ENCODE measurements around the gene SPDYE5. TPM values are rescaled to one million over a fixed set of nuclear protein-coding genes. Genes with fewer than 3 reads are reported as not detected.
A peak's percentile ranks its signal among the peaks of the same experiment; 100 is the strongest.

Gene SPDYE5
- polyA plus RNA-seq, 3 donors: 0.20 TPM; not detected in 2

GRCh38 chr7:75536940-75537538 is 44.9 kb downstream of the SPDYE5 start:
- Histone ChIP-seq H3K27ac (ENCODE audit: low read depth in 1 of 2, low read length in 2 of 2) (peak overlapping the region in 1 of 2 donors; percentile 89), H3K36me3 (replicated peaks in 1 of 2; ENCODE audit: control insufficient read depth in 1 of 2, insufficient read depth in 2 of 2, low read length in 2 of 2) (peaks cover 43 to 61% of the 10 kb centered on the region in 2 donors), H3K4me1 (ENCODE audit: control insufficient read depth in 1 of 2, insufficient read depth in 2 of 2, low read length in 2 of 2) (peaks cover 13 to 14% of the 10 kb centered on the region in 2 donors), H3K27me3 (ENCODE audit: control insufficient read depth in 2 of 2, insufficient read depth in 2 of 2, low read length in 2 of 2) (no peaks in the 10 kb centered on the region), H3K4me2 (replicated peaks; ENCODE audit: extremely low read depth, low read length, poor library complexity, severe bottlenecking) (no peak overlapping the region), H3K9ac (ENCODE audit: insufficient read depth, low read length, poor library complexity, severe bottlenecking) (no peak overlapping the region), H3K9me3 (replicated peaks in 1 of 2; ENCODE audit: control insufficient read depth in 1 of 2, insufficient read depth in 1 of 2, low read length in 2 of 2) (no peaks in the 10 kb centered on the region), H3K4me3 (replicated peaks in 1 of 3; ENCODE audit: low read depth in 2 of 3, low read length in 3 of 3) (no peak overlapping the region), H4K20me1 (ENCODE audit: insufficient read depth, low read length) (no peaks in the 10 kb centered on the region), H2AFZ (ENCODE audit: insufficient read depth, low read depth, low read length, poor library complexity, severe bottlenecking) (no peak overlapping the region), H3K79me2 (ENCODE audit: insufficient read depth, low read length) (no peaks in the 10 kb centered on the region)
- peak overlapping the region in 4 of 7 donors; percentile 15 to 95 (median 29) for H3K27ac Mint-ChIP-seq
- peaks cover 0 to 2% (median 0%) of the 10 kb centered on the region in 7 donors for H3K9me3 Mint-ChIP-seq
- no peak for DNase-seq
- WGBS (ENCODE audit: insufficient coverage): over 99% methylated on average over 16 of the region's 18 CpGs
- TF ChIP-seq CTCF (IDR thresholded peaks at IDR 0.05): no peak
- H3K4me1 Mint-ChIP-seq: peaks cover 18% of the 10 kb centered on the region
- H3K4me3 Mint-ChIP-seq: no peak overlapping the region
- peaks cover 45 to 65% of the 10 kb centered on the region in 2 donors for H3K36me3 Mint-ChIP-seq
- intact Hi-C loops (cut with micrococcal nuclease): no loop called here
- H3K27me3 Mint-ChIP-seq (ENCODE audit: low read depth in 3 of 3): peaks cover 0 to 3% (median 0%) of the 10 kb centered on the region in 3 donors

DNA sequence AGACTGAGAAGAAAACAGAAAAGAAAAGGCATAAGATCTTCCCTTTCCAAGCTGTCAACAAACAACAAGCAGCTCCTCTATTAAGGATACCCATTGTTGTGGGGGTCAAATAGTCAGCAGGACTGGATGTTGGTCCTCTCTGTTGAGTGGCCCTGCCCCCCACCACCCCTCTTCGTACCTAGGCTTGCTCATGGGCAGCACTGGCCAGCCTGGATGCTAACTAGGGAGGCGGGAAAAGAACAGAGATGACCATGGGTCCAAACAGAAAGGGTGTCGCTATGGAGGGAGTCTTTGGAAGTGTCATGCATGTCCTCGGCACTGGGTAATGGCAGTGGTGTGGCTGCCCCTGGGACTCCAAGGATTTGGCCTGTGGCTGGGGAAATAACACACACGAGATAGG is 45.6 kb downstream of the SPDYE5 start:
- DNase-seq: no peak
- intact Hi-C loops (cut with micrococcal nuclease): no loop called here

More for the DNA sequence above, 45.6 kb downstream of the SPDYE5 start:
- H3K4me3 ChIP-seq (replicated peaks in 1 of 3; ENCODE audit: low read depth in 2 of 3, low read length in 3 of 3): no peak overlapping the region
- H3K4me2 ChIP-seq (replicated peaks; ENCODE audit: extremely low read depth, low read length, poor library complexity, severe bottlenecking): no peak overlapping the region
- H3K4me1 ChIP-seq (ENCODE audit: control insufficient read depth in 1 of 2, insufficient read depth in 2 of 2, low read length in 2 of 2): peaks cover 13 to 14% of the 10 kb centered on the region in 2 donors
- H3K27ac Mint-ChIP-seq: peak overlapping the region in 3 of 7 donors; percentile 16 to 80 (median 19)
- WGBS (ENCODE audit: insufficient coverage): 95% methylated on average over 3 of the region's 5 CpGs
- H3K4me1 Mint-ChIP-seq: peaks cover 18% of the 10 kb centered on the region
- H2AFZ ChIP-seq (ENCODE audit: insufficient read depth, low read depth, low read length, poor library complexity, severe bottlenecking): no peak overlapping the region
- peaks cover 0 to 3% (median 1%) of the 10 kb centered on the region in 3 donors for H3K27me3 Mint-ChIP-seq (ENCODE audit: low read depth in 3 of 3)
- H3K27me3 ChIP-seq (ENCODE audit: control insufficient read depth in 2 of 2, insufficient read depth in 2 of 2, low read length in 2 of 2): no peaks in the 10 kb centered on the region
- H3K36me3 Mint-ChIP-seq: peaks cover 45 to 72% of the 10 kb centered on the region in 2 donors
- H3K9me3 ChIP-seq (replicated peaks in 1 of 2; ENCODE audit: control insufficient read depth in 1 of 2, insufficient read depth in 1 of 2, low read length in 2 of 2): no peaks in the 10 kb centered on the region
- H4K20me1 ChIP-seq (ENCODE audit: insufficient read depth, low read length): no peaks in the 10 kb centered on the region
- no peak overlapping the region for H3K9ac ChIP-seq (ENCODE audit: insufficient read depth, low read length, poor library complexity, severe bottlenecking)
- TF ChIP-seq CTCF (IDR thresholded peaks at IDR 0.05): no peak
- no peak overlapping the region for H3K4me3 Mint-ChIP-seq
- H3K79me2 ChIP-seq (ENCODE audit: insufficient read depth, low read length): no peaks in the 10 kb centered on the region
- peaks cover 0 to 2% (median 0%) of the 10 kb centered on the region in 7 donors for H3K9me3 Mint-ChIP-seq
- peaks cover 43 to 67% of the 10 kb centered on the region in 2 donors for H3K36me3 ChIP-seq (replicated peaks in 1 of 2; ENCODE audit: control insufficient read depth in 1 of 2, insufficient read depth in 2 of 2, low read length in 2 of 2)
- no peak overlapping the region for H3K27ac ChIP-seq (ENCODE audit: low read depth in 1 of 2, low read length in 2 of 2)
